OCI-LY7 (cell line): Measurements from ENCODE around the gene PKN1.

ENCODE experiments used
- EZH2phosphoT487 ChIP-seq: fragments of 200-600 bp; sonication (generic); IDR thresholded peaks from 2 replicates; pipeline ENCODE4 v1.6.1; 2018; ENCODE audit warnings: low read depth, borderline replicate concordance, mild to moderate bottlenecking, mixed run types, antibody characterized with exemption, low read length, moderate library complexity, mixed read lengths
- TF ChIP-seq, protein P1 (sequence below): fragments of 200-600 bp; sonication (generic); conservative IDR thresholded peaks from 2 replicates; pipeline ENCODE4 v1.5.1; 2014; ENCODE audit warnings: mild to moderate bottlenecking, antibody characterized with exemption, low read length, moderate library complexity, mixed read lengths

DNA sequence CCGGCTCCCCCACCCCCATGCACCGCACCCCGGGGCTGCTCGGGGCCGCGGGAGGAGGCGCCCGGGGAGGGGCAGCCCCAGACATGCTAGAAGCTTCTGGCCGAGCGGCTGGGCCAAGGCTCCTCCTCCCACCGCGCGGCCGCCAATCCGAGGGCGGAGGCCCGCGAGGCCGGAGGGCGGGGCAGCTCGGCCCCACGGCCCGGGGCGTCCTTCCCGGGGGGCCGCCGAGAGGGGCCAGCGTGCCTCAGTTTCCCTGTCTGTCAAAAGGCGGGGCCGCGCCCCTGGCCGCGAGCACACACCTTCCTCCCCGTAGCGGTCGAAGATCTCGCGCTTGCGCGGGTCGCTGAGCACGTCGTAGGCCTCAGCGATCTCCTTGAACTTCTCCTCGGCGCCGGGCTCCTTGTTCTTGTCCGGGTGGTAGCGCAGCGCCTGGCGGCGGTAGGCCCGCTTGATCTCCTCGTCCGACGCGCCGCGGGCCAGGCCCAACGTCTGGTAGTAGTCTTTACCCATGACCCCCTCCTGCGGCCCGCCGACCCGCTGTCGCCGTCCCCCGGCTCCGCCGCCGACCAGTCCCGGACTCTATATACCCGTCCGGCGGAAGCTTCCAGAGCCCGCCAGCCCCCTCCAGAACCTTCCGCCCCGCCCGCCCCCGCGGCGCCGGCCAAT is 84.9 kb downstream of the PKN1 start, which contains the start of gene DNAJB1:
- TF ChIP-seq, protein P1, sequence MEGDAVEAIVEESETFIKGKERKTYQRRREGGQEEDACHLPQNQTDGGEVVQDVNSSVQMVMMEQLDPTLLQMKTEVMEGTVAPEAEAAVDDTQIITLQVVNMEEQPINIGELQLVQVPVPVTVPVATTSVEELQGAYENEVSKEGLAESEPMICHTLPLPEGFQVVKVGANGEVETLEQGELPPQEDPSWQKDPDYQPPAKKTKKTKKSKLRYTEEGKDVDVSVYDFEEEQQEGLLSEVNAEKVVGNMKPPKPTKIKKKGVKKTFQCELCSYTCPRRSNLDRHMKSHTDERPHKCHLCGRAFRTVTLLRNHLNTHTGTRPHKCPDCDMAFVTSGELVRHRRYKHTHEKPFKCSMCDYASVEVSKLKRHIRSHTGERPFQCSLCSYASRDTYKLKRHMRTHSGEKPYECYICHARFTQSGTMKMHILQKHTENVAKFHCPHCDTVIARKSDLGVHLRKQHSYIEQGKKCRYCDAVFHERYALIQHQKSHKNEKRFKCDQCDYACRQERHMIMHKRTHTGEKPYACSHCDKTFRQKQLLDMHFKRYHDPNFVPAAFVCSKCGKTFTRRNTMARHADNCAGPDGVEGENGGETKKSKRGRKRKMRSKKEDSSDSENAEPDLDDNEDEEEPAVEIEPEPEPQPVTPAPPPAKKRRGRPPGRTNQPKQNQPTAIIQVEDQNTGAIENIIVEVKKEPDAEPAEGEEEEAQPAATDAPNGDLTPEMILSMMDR, result no peak
- no peak for TF ChIP-seq EZH2phosphoT487
